ENCODE data around the gene GOLGA8N.

The GOLGA8N gene

DNA sequence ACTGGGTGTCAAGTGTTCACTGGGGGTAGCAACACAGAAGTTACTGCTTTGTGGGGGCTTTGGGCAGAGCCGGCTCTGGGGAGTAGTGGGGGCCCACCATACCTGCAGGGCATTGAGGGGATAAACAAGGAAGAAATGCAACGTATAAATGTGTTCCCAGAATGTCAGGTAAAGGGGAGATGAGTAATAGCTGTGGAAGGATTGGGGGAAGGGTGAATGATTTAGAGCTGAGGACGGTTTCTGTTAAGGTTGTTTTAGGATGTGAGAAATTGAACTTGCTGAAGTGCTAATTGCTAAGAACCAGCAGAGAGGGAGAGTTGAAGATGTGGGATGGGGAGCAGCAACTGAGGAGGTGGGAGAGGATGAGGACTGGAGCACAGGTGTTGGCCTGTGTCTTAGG, 58.9 kb downstream of the GOLGA8N start:
- no peak for DNase-seq

GRCh38 chr15:32656091-32656490, 62.8 kb downstream of the GOLGA8N start:
- DNase-seq: no peak

GRCh38 chr15:32656496-32656895, 63.2 kb downstream of the GOLGA8N start:
- no peak for DNase-seq

Data from activated CD4-positive, alpha-beta T cell treated with anti-CD3 and anti-CD28 coated beads, Interleukin-2, amount 50 U/mL, for 4 hours (primary cell).